ENCODE measurements around the gene ZNF627.
"Not testable (repeated sequence)": the region's sequence is repeated elsewhere in the genome, so short reads cannot be mapped to it uniquely, and the experiment has no call there.

ZNF627 gene

GRCh38 chr19:11558881-11559828 lies 38.1 kb upstream of the ZNF627 start, which contains the start of gene ELOF1:
Gene ELOF1 (minus strand): TSS chr19:11559230. CDS start chr19:11554347, 4,883 bp downstream.
- peaks cover 8 to 16% of the 10 kb centered on the region in 2 donors for H3K4me1 ChIP-seq (ENCODE audit: control insufficient read depth in 2 of 2, insufficient read depth in 2 of 2, low read length in 2 of 2)
- no peaks in the 10 kb centered on the region for H3K27me3 ChIP-seq (ENCODE audit: control insufficient read depth in 2 of 2, insufficient read depth in 2 of 2, low read length in 2 of 2)
- H3K27ac ChIP-seq (ENCODE audit: low read depth in 2 of 2, low read length in 2 of 2) = peak within 1 kb of the TSS; percentile 66 to 74
- H3K36me3 ChIP-seq (ENCODE audit: control insufficient read depth in 2 of 2, insufficient read depth in 2 of 2, low read length in 2 of 2) = peaks cover 3 to 15% of the 10 kb centered on the region in 2 donors
- peak within 1 kb of the TSS; percentile 60 to 76 for H3K9ac ChIP-seq (ENCODE audit: low read depth in 1 of 2, low read length in 2 of 2)
- H3K4me3 ChIP-seq (ENCODE audit: low read length in 2 of 2) = peak within 1 kb of the TSS; percentile 92 to 97
- no peaks in the 10 kb centered on the region for H3K9me3 ChIP-seq (ENCODE audit: control insufficient read depth in 2 of 2, low read length in 2 of 2)

- Histone ChIP-seq H3K36me3 (ENCODE audit: control insufficient read depth in 2 of 2, insufficient read depth in 2 of 2, low read length in 2 of 2) (peaks cover 0 to 7% of the 10 kb centered on the region in 2 donors), H3K4me3 (ENCODE audit: low read length in 2 of 2) (peak overlapping the region in 1 of 2 donors; percentile 97), H3K9me3 (ENCODE audit: control insufficient read depth in 2 of 2, low read length in 2 of 2) (no peaks in the 10 kb centered on the region), H3K4me1 (ENCODE audit: control insufficient read depth in 2 of 2, insufficient read depth in 2 of 2, low read length in 2 of 2) (peaks cover 8 to 16% of the 10 kb centered on the region in 2 donors), H3K27ac (ENCODE audit: low read depth in 2 of 2, low read length in 2 of 2) (no peak overlapping the region), H3K9ac (ENCODE audit: low read depth in 1 of 2, low read length in 2 of 2) (peak overlapping the region in 1 of 2 donors; percentile 5), H3K27me3 (ENCODE audit: control insufficient read depth in 2 of 2, insufficient read depth in 2 of 2, low read length in 2 of 2) (no peaks in the 10 kb centered on the region)
These were observed 36.8 kb upstream of the ZNF627 start for GRCh38 chr19:11560404-11561051.

GRCh38 chr19:11563532-11563931 lies 33.8 kb upstream of the ZNF627 start:
- Histone ChIP-seq H3K27me3 (ENCODE audit: control insufficient read depth in 2 of 2, insufficient read depth in 2 of 2, low read length in 2 of 2) (no peaks in the 10 kb centered on the region), H3K4me1 (ENCODE audit: control insufficient read depth in 2 of 2, insufficient read depth in 2 of 2, low read length in 2 of 2) (peaks cover under 1 to 8% of the 10 kb centered on the region in 2 donors), H3K9ac (ENCODE audit: low read depth in 1 of 2, low read length in 2 of 2) (no peak overlapping the region), H3K9me3 (ENCODE audit: control insufficient read depth in 2 of 2, low read length in 2 of 2) (no peaks in the 10 kb centered on the region), H3K4me3 (ENCODE audit: low read length in 2 of 2) (no peak overlapping the region), H3K27ac (ENCODE audit: low read depth in 2 of 2, low read length in 2 of 2) (no peak overlapping the region), H3K36me3 (ENCODE audit: control insufficient read depth in 2 of 2, insufficient read depth in 2 of 2, low read length in 2 of 2) (no peaks in the 10 kb centered on the region)

- H3K27me3 ChIP-seq (ENCODE audit: control insufficient read depth in 2 of 2, insufficient read depth in 2 of 2, low read length in 2 of 2); H3K4me1 ChIP-seq (ENCODE audit: control insufficient read depth in 2 of 2, insufficient read depth in 2 of 2, low read length in 2 of 2); H3K27ac ChIP-seq (ENCODE audit: low read depth in 2 of 2, low read length in 2 of 2); H3K9ac ChIP-seq (ENCODE audit: low read depth in 1 of 2, low read length in 2 of 2); H3K9me3 ChIP-seq (ENCODE audit: control insufficient read depth in 2 of 2, low read length in 2 of 2); H3K36me3 ChIP-seq (ENCODE audit: control insufficient read depth in 2 of 2, insufficient read depth in 2 of 2, low read length in 2 of 2); H3K4me3 ChIP-seq (ENCODE audit: low read length in 2 of 2): not testable (repeated sequence)
These were observed 33.0 kb upstream of the ZNF627 start for GRCh38 chr19:11564082-11564807.

DNA sequence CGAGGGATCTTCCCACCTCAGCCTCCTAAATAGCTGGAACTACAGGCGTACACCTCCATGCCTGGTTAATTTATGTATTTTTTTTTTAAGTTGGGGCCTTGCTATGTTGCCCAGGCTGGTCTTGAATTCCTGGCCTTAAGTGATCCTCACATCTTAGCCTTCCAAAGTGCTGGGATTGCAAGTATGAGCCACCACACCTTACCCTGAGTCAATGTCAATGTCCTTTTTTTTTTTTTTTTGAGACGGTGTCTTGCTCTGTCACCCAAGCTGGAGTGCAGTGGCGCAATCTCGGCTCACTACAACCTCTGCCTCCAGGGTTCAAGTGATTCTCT lies 31.7 kb upstream of the ZNF627 start:
- H3K9ac ChIP-seq (ENCODE audit: low read depth in 1 of 2, low read length in 2 of 2); H3K9me3 ChIP-seq (ENCODE audit: control insufficient read depth in 2 of 2, low read length in 2 of 2); H3K4me3 ChIP-seq (ENCODE audit: low read length in 2 of 2); H3K36me3 ChIP-seq (ENCODE audit: control insufficient read depth in 2 of 2, insufficient read depth in 2 of 2, low read length in 2 of 2); H3K27me3 ChIP-seq (ENCODE audit: control insufficient read depth in 2 of 2, insufficient read depth in 2 of 2, low read length in 2 of 2); H3K27ac ChIP-seq (ENCODE audit: low read depth in 2 of 2, low read length in 2 of 2); H3K4me1 ChIP-seq (ENCODE audit: control insufficient read depth in 2 of 2, insufficient read depth in 2 of 2, low read length in 2 of 2): not testable (repeated sequence)

GRCh38 chr19:11566164-11566563 lies 31.1 kb upstream of the ZNF627 start:
- Histone ChIP-seq H3K9ac (ENCODE audit: low read depth in 1 of 2, low read length in 2 of 2) (no peak overlapping the region), H3K4me1 (ENCODE audit: control insufficient read depth in 2 of 2, insufficient read depth in 2 of 2, low read length in 2 of 2) (no peaks in the 10 kb centered on the region), H3K27me3 (ENCODE audit: control insufficient read depth in 2 of 2, insufficient read depth in 2 of 2, low read length in 2 of 2) (no peaks in the 10 kb centered on the region), H3K36me3 (ENCODE audit: control insufficient read depth in 2 of 2, insufficient read depth in 2 of 2, low read length in 2 of 2) (no peaks in the 10 kb centered on the region), H3K9me3 (ENCODE audit: control insufficient read depth in 2 of 2, low read length in 2 of 2) (no peaks in the 10 kb centered on the region), H3K27ac (ENCODE audit: low read depth in 2 of 2, low read length in 2 of 2) (no peak overlapping the region), H3K4me3 (ENCODE audit: low read length in 2 of 2) (no peak overlapping the region)

DNA sequence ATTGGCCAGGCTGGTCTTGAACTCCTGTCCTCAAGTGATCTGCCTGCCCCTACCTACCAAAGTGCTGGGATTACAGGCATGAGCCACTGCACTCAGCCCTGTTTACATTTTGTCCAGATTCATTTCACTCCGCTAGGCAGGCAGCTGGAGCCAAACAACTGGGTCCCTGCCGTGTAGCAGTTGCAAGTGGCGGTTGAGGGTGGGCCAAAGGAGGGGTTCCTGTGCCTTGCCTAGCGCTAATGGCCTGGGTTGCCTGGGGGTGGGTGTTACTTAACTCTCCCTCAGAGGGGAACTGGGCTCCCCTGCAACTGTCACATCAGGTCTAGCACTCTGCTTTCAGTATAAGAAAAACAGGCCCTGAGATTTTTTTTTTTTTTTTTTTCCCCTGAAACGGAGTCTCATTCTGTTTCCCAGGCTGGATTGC lies 27.2 kb upstream of the ZNF627 start:
- Histone ChIP-seq H3K4me1 (ENCODE audit: control insufficient read depth in 2 of 2, insufficient read depth in 2 of 2, low read length in 2 of 2) (no peaks in the 10 kb centered on the region), H3K36me3 (ENCODE audit: control insufficient read depth in 2 of 2, insufficient read depth in 2 of 2, low read length in 2 of 2) (peaks cover 0 to under 1% of the 10 kb centered on the region in 2 donors), H3K9me3 (ENCODE audit: control insufficient read depth in 2 of 2, low read length in 2 of 2) (no peaks in the 10 kb centered on the region), H3K4me3 (ENCODE audit: low read length in 2 of 2) (no peak overlapping the region), H3K27ac (ENCODE audit: low read depth in 2 of 2, low read length in 2 of 2) (no peak overlapping the region), H3K9ac (ENCODE audit: low read depth in 1 of 2, low read length in 2 of 2) (no peak overlapping the region), H3K27me3 (ENCODE audit: control insufficient read depth in 2 of 2, insufficient read depth in 2 of 2, low read length in 2 of 2) (no peaks in the 10 kb centered on the region)

DNA sequence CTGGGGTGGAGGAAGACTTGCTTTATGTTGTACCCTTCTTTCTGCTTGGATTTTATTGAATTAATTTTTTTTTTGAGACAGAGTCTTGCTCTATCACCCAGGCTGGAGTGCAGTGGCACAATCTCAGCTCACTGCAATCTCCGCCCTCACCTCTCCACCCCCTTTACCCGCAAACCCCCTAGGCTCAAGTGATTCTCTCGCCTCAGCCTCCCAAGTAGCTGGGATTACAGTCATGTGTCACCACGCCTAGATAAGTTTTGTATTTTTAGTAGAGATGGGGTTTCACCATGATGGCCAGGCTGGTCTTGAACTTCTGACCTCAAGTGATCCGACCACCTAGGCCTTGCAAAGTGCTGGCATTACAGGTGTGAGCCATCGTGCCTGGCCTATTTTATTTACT lies 23.9 kb upstream of the ZNF627 start:
- H3K27ac ChIP-seq (ENCODE audit: low read depth in 2 of 2, low read length in 2 of 2); H3K4me1 ChIP-seq (ENCODE audit: control insufficient read depth in 2 of 2, insufficient read depth in 2 of 2, low read length in 2 of 2); H3K4me3 ChIP-seq (ENCODE audit: low read length in 2 of 2); H3K9me3 ChIP-seq (ENCODE audit: control insufficient read depth in 2 of 2, low read length in 2 of 2); H3K9ac ChIP-seq (ENCODE audit: low read depth in 1 of 2, low read length in 2 of 2); H3K27me3 ChIP-seq (ENCODE audit: control insufficient read depth in 2 of 2, insufficient read depth in 2 of 2, low read length in 2 of 2); H3K36me3 ChIP-seq (ENCODE audit: control insufficient read depth in 2 of 2, insufficient read depth in 2 of 2, low read length in 2 of 2): not testable (repeated sequence)

DNA sequence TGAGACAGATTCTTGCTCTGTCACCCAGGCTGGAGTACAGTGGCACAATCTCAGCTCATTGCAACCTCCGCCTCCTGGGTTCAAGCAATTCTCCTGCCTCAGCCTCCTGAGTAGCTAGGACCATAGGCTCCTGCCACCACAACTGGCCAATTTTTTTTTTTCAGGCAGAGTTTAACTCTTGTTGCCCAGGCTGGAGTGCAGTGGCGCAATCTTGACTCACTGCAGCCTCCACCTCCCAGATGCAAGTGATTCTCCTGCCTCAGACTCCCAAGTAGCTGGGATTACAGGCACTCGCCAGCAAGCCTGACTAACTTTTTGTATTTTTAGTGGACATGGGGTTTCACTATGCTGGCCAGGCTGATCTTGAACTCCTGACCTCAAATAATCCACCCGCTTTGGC lies 23.5 kb upstream of the ZNF627 start:
- H3K9ac ChIP-seq (ENCODE audit: low read depth in 1 of 2, low read length in 2 of 2); H3K4me3 ChIP-seq (ENCODE audit: low read length in 2 of 2); H3K9me3 ChIP-seq (ENCODE audit: control insufficient read depth in 2 of 2, low read length in 2 of 2); H3K4me1 ChIP-seq (ENCODE audit: control insufficient read depth in 2 of 2, insufficient read depth in 2 of 2, low read length in 2 of 2); H3K36me3 ChIP-seq (ENCODE audit: control insufficient read depth in 2 of 2, insufficient read depth in 2 of 2, low read length in 2 of 2); H3K27me3 ChIP-seq (ENCODE audit: control insufficient read depth in 2 of 2, insufficient read depth in 2 of 2, low read length in 2 of 2); H3K27ac ChIP-seq (ENCODE audit: low read depth in 2 of 2, low read length in 2 of 2): not testable (repeated sequence)

GRCh38 chr19:11574689-11575088 lies 22.6 kb upstream of the ZNF627 start:
- no peaks in the 10 kb centered on the region for H3K27me3 ChIP-seq (ENCODE audit: control insufficient read depth in 2 of 2, insufficient read depth in 2 of 2, low read length in 2 of 2)
- H3K9ac ChIP-seq (ENCODE audit: low read depth in 1 of 2, low read length in 2 of 2) = no peak overlapping the region
- H3K9me3 ChIP-seq (ENCODE audit: control insufficient read depth in 2 of 2, low read length in 2 of 2) = no peaks in the 10 kb centered on the region
- no peak overlapping the region for H3K27ac ChIP-seq (ENCODE audit: low read depth in 2 of 2, low read length in 2 of 2)
- peaks cover 0 to 3% of the 10 kb centered on the region in 2 donors for H3K36me3 ChIP-seq (ENCODE audit: control insufficient read depth in 2 of 2, insufficient read depth in 2 of 2, low read length in 2 of 2)
- H3K4me3 ChIP-seq (ENCODE audit: low read length in 2 of 2) = no peak overlapping the region
- peaks cover 4 to 9% of the 10 kb centered on the region in 2 donors for H3K4me1 ChIP-seq (ENCODE audit: control insufficient read depth in 2 of 2, insufficient read depth in 2 of 2, low read length in 2 of 2)
